HG02678 (cell line): Measurements from ENCODE around the gene NENF.

ENCODE experiments used
- ATAC-seq: cut with Tn5 transposase; IDR thresholded peaks from one replicate; pipeline ENCODE4 v1.9.1; 2021; ENCODE audit warnings: mild to moderate bottlenecking, moderate library complexity; ENCODE audit not compliant: unreplicated experiment

The NENF gene

DNA sequence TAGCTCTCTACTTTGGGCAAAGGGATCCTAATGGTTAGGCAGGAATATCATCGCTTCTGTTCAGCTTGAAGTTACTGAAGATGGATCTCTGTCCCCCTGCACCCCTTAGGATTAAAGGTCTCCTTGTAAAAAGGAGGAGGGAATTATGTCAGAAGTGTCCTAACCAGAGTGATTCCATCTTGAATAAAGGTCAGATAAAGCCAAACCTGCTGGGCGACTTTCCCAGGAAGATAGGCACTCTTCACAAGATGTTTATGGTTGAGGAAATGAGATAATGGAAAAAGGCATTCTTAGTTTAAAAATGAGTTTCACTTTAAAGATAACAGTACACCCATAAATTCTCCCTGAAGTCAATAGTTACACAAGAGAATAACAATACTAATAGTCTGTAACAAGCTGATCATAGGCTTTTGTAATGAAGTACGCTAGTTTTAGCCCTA is 1.7 kb upstream of the NENF start:
- no peak for ATAC-seq

DNA sequence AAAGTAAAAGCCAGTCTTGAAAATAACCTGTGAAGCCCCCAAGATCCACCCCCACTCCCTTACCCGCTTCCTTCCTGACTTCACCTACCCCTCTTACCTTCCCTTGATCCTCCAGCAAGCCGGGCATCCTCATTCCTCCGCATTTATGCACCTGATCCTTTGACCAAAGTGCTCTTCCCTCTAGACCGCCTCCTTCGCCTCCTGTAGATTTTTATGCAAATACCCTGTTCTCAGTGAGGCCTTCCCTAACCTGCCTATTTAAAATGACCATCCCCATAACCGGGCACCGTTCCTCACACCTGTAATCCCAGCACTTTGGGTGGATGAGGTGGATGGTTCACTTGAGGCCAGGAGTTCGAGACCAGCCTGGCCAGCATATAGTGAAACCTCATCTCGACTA is 1.1 kb upstream of the NENF start:
- ATAC-seq, result no peak

GRCh38 chr1:212432272-212432660 is 454 bp upstream of the NENF start:
- no peak for ATAC-seq

- ATAC-seq, result no peak
Observed at GRCh38 chr1:212433577-212434462, 1.1 kb downstream of the NENF start.

GRCh38 chr1:212434992-212435391 is 2.3 kb downstream of the NENF start:
- no peak for ATAC-seq

DNA sequence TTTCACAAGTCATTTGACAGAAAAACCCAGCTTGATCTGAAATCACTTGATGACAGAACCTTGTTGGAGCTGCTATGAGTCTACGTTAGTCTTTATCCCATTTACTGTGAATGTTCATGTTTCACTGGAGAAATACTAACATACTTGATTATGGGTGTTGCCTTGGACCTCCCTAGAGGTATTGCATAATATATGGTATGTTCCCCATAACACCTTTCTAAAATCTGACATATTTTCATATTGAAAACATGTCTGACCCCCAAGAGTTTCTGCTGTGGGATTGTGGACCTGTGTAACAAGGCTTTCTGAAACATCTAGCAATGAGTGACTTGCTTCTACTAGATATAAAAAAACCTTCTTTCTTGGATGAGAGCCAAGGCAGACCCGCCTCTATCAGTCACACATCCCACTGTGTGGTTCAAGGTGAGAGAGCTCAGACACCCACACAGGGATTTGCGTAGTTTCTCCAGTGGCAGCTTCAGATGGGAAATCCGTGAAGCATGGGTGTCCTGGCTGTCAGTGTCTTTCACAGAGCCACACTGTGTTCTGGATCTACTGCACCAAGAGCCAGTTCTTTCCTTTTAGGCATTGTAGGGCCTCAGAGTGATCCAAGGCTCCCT is 4.6 kb downstream of the NENF start:
- ATAC-seq, result no peak

- no peak for ATAC-seq
Observed at GRCh38 chr1:212438831-212439237, 6.1 kb downstream of the NENF start.

GRCh38 chr1:212440419-212440818 is 7.7 kb downstream of the NENF start:
- ATAC-seq, result no peak

- no peak for ATAC-seq
Observed at GRCh38 chr1:212442408-212442807, 9.7 kb downstream of the NENF start.

DNA sequence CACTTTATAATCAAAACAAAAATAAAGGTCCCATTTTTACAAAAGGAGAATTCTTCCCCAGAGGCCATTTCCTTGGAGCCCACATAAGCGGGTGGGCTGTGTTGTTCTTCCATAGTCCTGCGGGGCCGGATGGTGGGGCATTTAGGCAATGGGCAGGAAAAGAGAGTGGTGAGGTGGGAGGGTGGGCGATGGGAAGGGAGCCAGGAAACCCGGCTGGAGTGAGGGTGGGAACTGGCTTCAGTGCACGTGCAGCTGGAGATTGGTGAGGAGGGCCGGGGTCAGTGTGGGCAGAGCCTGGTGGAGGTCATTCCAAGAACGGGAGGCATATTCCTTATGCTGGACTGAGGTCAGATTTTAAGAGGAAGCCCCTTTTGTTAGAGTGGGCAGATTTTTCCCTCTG is 13.6 kb downstream of the NENF start:
- ATAC-seq, result no peak

DNA sequence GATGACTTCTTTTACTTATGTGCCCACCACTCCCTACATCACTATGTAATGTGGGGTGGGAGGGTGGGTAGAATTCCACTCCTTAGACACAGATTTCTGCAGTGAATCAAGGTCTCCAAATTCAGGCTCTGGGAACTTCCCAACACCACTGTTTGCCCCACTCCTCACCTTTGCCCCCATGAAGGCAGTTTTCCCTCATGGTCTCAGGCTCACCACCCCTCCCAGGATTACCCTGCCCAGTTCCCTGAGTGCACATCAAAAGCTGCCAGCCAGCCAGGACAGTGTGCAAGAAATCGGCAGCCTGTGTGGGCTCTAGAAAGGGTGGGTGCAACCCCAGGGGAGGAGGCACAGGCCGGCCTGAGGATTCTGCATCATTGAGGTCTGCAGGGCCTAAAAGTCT is 14.8 kb downstream of the NENF start:
- no peak for ATAC-seq

DNA sequence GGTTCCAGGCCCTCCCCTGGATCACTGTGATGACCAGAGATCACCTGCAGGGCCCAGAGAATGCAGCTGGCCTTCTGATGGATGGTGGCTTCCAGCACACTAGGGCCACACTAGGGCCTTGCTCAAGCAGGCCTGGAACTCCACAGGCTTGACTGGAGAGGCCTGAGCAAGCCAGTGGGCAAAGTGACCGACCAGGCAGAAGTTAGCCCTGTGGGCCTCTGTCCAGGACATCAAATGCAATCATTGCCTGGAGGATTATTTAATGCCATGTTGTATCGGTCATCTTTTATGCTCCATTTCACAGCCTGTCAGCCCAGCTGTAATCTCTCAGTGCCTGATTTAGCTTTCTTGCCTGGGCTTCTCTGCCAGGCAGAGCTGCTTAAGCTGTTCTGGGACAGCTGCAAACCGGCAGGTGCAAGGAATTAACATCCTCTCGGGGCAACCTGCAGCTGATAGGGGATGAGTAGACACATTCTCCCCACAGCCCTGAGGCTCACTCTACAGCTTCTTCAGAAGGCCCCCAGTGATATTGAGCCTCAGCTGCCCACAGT is 17.7 kb downstream of the NENF start:
- ATAC-seq, result no peak

- ATAC-seq, result no peak
Observed at GRCh38 chr1:212451416-212452322, 18.9 kb downstream of the NENF start.

DNA sequence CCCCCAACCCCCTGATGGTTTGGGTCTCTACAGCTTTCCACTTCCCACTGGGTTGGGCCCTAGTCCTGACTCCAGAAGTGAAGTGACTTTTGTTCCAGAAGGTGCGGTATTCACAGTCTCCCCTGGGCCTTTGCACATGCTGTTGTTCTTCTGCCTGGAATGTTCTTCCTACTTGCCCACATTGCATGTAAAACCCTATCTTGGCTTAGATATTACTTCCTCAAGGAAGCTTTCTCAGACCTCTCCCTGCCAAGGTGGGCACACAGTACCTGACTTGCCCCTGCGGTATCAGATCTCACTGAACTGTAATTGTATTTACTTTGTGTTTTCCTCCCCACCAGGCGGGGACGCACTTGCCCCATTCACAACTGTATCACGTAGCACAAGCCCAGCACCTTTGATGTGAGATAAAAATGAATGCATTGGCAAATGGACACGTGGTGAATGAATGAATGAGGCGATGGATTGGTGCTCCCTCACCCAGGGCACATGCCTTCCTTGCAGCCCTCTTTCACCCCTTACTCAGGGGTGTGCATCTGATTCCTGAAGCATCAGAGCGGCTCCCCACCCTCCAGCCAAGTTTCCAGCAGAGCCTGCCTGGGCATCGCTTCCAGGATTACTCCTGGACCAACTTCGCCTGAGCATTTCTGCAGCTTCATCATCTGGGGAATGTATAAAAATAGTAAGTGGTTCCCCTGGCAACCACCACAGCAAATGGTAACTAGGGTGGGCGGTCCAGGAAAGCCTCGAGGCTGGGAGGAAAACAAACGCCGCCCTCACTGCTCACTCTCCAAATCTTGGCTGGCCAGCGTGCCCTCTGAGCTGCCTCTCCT is 19.8 kb downstream of the NENF start:
- ATAC-seq, result no peak

DNA sequence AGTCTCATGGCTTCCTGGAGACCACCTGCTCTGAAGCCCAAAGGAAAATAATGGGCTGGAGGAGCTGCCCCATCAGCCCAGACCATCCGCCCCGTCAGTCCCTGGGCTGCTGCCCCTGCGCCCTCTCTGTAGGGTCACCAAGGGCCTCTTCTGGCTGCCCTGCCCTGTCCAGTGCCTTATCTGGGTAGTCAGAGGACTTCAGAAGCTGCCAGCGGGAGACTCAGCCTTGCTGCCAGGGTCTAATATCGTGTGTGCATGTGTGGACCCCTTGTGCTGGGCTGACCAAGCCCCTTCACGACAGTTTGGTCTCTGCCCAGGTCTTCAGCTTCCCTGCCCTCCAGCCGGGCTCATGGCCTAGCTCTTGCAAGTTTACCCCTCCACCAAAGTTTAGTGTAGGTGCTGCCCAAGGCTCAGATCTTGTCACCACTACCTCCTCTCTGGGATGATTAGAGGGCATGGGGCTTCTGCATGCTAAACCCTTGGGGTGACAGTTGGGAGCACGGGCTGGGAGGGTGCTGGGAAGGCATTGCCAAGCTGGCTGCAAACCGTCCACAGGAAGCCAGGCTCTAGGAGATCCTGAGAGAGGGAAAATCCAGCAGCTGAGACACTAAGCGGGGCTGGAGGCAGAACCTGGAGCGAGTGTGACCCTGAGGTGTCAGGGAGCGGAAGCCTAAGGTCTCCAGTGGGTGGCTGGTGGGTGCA is 20.6 kb downstream of the NENF start:
- no peak for ATAC-seq

DNA sequence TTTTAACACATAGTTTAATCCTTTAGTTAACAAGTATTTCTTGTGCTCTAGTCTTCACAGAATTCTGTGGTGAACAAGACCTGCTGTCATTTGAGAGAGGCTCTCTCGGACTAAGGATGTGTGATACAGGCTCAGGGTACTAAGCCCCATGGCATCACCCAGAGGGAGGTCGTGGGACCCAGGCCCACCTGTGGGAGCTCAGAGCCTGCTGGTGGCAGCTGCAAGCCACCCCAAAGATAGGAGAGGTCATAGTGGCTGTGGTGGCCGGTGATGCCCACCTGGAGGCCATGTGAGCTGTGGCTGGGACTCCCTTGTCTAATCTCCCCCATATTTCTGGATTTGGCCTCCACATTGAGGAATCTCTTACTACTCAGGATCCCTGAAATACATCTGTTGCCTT is 22.0 kb downstream of the NENF start:
- ATAC-seq, result no peak

- ATAC-seq, result no peak
Observed at GRCh38 chr1:212455401-212455800, 22.7 kb downstream of the NENF start.

- ATAC-seq, result no peak
Observed at GRCh38 chr1:212455803-212456528, 23.2 kb downstream of the NENF start.

DNA sequence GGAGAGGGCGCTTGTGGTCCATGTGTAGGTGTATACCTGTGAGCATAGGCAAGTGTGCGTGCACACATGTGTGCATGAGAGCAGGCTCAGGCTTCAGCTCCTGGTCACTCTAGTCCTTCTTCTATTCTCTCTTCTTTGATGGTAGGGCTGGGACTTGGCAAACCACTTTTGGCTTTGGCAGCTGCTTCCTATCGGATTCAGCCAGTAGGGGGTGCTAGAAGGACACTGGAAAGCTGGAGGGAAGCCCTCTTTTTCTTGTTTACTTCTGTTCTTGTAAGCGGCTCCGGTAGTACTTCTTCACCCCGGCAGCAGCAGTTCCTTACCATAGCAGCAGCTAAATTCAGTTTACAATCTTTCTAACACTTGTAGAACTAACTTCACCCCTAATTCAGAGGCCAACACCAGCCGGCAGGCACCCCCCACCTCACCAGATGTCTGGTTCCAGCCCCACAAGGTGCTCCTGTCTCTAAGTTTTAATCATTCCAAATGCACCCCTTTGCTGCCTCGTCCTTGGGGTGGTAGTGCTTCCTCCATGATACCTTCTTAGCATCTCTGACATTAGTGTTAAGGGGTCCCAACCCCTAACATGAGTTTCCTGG is 25.1 kb downstream of the NENF start:
- ATAC-seq, result no peak
